Measurements from ENCODE around the gene CRYBG2.
"Not testable (repeated sequence)": the region's sequence is repeated elsewhere in the genome, so short reads cannot be mapped to it uniquely, and the experiment has no call there.

CRYBG2 gene

DNA sequence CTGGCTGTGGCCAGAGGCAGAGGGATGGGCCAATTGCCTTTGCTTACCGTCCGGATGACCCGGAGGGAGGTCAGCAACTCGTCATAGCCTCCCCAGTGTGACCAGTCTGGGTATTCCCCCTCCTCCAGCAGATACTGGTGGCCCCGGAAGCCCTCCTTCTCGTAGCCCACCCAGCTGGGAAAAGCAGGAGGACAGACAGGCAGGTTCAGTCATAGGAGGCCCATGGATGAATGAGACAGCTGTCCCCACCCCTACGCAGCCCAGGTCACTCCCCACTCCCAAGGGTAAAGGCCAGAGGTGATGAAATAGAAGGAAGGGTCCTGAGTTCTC, 16.8 kb downstream of the CRYBG2 start:
- CTCF ChIA-PET = interaction anchor here (1.1 to 1.8 kb wide), 3 partner anchors 19 to 103 kb away, joined by 3 to 5 read pairs (median 5); partner anchors contain the start of gene CEP85
- POLR2A ChIA-PET = no interaction called here
- no peak for DNase-seq (ENCODE audit: extremely low spot score)
- TF ChIP-seq, protein P1, sequence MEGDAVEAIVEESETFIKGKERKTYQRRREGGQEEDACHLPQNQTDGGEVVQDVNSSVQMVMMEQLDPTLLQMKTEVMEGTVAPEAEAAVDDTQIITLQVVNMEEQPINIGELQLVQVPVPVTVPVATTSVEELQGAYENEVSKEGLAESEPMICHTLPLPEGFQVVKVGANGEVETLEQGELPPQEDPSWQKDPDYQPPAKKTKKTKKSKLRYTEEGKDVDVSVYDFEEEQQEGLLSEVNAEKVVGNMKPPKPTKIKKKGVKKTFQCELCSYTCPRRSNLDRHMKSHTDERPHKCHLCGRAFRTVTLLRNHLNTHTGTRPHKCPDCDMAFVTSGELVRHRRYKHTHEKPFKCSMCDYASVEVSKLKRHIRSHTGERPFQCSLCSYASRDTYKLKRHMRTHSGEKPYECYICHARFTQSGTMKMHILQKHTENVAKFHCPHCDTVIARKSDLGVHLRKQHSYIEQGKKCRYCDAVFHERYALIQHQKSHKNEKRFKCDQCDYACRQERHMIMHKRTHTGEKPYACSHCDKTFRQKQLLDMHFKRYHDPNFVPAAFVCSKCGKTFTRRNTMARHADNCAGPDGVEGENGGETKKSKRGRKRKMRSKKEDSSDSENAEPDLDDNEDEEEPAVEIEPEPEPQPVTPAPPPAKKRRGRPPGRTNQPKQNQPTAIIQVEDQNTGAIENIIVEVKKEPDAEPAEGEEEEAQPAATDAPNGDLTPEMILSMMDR (IDR thresholded peaks at IDR 0.05; ENCODE audit: control extremely low read depth, extremely low read depth, low read depth, missing control alignments) = no peak

DNA sequence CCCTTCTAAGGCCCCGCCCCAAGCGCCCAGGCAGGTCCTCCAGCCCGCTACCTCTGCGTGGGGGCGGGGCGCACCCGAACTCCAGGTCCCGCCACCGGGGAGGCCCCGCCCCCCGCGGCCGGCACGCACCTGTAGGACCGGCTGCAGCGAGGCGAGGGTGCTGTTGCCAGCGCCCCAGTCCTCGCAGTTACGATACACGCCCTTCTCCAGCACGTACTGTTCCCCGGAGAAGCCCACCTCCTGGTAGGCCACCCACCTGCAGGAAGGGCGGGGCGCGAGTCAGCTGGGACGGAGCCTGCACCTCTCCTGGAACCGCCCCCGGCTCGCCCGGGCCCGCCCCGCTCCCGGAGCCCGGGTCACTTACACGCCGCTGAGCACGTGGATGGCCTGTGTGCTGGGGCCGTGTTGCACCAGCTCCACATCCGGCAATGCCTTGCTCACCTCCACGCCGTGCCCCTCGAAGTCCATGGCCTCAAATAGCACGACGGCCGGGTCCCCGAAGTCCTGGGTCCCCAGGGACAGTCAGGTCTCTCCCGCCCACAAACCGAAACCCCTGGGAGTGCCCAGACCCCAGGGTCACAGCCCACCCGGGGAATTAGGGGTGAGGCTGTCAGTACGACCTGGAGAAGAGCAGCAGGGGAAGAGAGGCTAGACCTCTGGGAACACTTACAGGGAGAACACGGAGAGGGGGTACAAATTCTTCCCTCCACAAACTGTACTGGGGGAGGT, 17.3 kb downstream of the CRYBG2 start:
- POLR2A ChIA-PET = no interaction called here
- TF ChIP-seq, protein P1 (IDR thresholded peaks at IDR 0.05; ENCODE audit: control extremely low read depth, extremely low read depth, low read depth, missing control alignments) = no peak
- DNase-seq (ENCODE audit: extremely low spot score) = peak; percentile 91
- CTCF ChIA-PET = interaction anchor here (1.5 to 1.8 kb wide), 2 partner anchors 52 to 103 kb away, joined by 5 read pairs; partner anchors contain the start of gene CEP85

DNA sequence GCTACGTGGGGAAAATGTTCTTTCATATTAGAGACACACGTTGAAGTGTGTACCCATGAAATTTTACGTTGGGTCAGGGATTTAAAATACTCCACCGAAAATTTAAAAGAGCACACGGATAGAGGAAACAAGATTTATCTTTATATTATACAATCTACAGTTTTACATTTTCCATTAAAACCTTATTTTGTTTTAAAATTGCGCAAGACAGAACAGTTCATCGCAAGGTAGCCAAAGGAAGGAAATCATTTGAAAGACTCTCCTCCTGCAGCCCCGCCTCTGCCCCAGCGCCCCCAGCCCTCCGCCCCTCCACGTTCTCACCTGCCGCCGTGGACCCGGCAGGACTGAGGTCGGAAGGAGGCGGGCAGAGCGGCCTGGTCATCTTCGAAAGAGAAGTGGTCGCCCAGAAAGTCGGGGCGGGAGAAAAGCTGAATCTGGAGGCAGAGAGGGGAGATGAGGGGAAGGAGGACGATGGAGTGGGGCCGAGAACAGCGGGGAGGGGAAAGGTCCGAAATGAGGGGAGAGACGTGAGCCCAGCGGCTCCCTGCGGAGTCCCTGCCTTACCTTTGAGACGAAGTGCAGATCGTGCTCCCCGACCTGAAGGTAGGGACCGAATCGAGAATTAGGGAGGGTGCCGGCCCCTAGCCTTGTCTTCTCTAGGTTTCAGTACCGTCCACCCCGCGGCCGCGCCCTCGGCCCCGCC, 18.0 kb downstream of the CRYBG2 start:
- ChIA-PET CTCF (interaction anchor here (1.1 to 1.8 kb wide), 5 partner anchors 14 to 102 kb away, joined by 3 to 10 read pairs (median 5); partner anchors contain the start of gene CEP85), POLR2A (no interaction called here)
- no peak for DNase-seq (ENCODE audit: extremely low spot score)
- TF ChIP-seq, protein P1 (IDR thresholded peaks at IDR 0.05; ENCODE audit: control extremely low read depth, extremely low read depth, low read depth, missing control alignments) = no peak

- ChIA-PET POLR2A (interaction anchor here (0.7 kb wide), 1 partner anchor 57 kb away, joined by 3 read pairs; no protein-coding TSS in a partner anchor), CTCF (interaction anchor here (4.4 kb wide), 1 partner anchor 11 kb away, joined by 24 read pairs; no protein-coding TSS in a partner anchor)
- DNase-seq (ENCODE audit: extremely low spot score) = not testable (repeated sequence)
Measured at GRCh38 chr1:26333312-26333711, 20.6 kb downstream of the CRYBG2 start.

GRCh38 chr1:26330276-26330675, 23.7 kb downstream of the CRYBG2 start:
- DNase-seq (ENCODE audit: extremely low spot score) = no peak
- POLR2A ChIA-PET = interaction anchor here (0.6 to 1.4 kb wide), 2 partner anchors 9 to 13 kb away, joined by 3 to 7 read pairs; no protein-coding TSS in a partner anchor
- TF ChIP-seq, protein P1 (IDR thresholded peaks at IDR 0.05; ENCODE audit: control extremely low read depth, extremely low read depth, low read depth, missing control alignments) = no peak
- CTCF ChIA-PET = interaction anchor here (1.4 to 4.4 kb wide), 3 partner anchors 8 to 45 kb away, joined by 4 to 24 read pairs (median 8); no protein-coding TSS in a partner anchor

- ChIA-PET POLR2A (interaction anchor here (1.4 kb wide), 1 partner anchor 8 kb away, joined by 3 read pairs; no protein-coding TSS in a partner anchor), CTCF (interaction anchor here (2.3 to 4.4 kb wide), 2 partner anchors 7 to 44 kb away, joined by 8 to 24 read pairs; no protein-coding TSS in a partner anchor)
- DNase-seq (ENCODE audit: extremely low spot score) = not testable (repeated sequence)
Measured at GRCh38 chr1:26329380-26329779, 24.6 kb downstream of the CRYBG2 start.

- TF ChIP-seq, protein P1 (IDR thresholded peaks at IDR 0.05; ENCODE audit: control extremely low read depth, extremely low read depth, low read depth, missing control alignments) = no peak
- POLR2A ChIA-PET = interaction anchor here (0.6 kb wide), 1 partner anchor 1113 kb away, joined by 4 read pairs; no protein-coding TSS in a partner anchor
- CTCF ChIA-PET = interaction anchor here (0.8 to 1.2 kb wide), 3 partner anchors 14 to 95 kb away, joined by 3 to 4 read pairs (median 3); partner anchors contain the start of gene CEP85
- DNase-seq (ENCODE audit: extremely low spot score) = no peak
Measured at GRCh38 chr1:26328597-26328996, 25.3 kb downstream of the CRYBG2 start.
